Left renal pelvis (tissue), 4 donors: ENCODE measurements around the gene DENND2A. TPM values are rescaled to one million over a fixed set of nuclear protein-coding genes. Genes with fewer than 3 reads are reported as not detected.
A peak's percentile ranks its signal among the peaks of the same experiment; 100 is the strongest.
"Not testable (repeated sequence)": the region's sequence is repeated elsewhere in the genome, so short reads cannot be mapped to it uniquely, and the experiment has no call there.

Source experiments
- DNase-seq, 4 donors: peaks; one replicate each; pipeline ENCODE4 v3.0.0-alpha.2; 2013; ENCODE audit warnings: low read depth in 4 of 4, low spot score in 3 of 4
- polyA plus RNA-seq, 4 donors: library from polyadenylated mRNA; unstranded; fragments of 120-200 nt; gene quantifications; one replicate each; pipeline ENCODE4 v1.2.1, GENCODE V29; 2013; ENCODE audit not compliant: insufficient read length in 4 of 4

Gene DENND2A
- polyA plus RNA-seq, 4 donors = 34.7 to 43.3 (median 40.2) TPM

GRCh38 chr7:140674899-140675701 lies 34.5 kb upstream of the DENND2A start:
- DNase-seq = no peak

- DNase-seq = no peak
Measured at GRCh38 chr7:140674356-140674800, 33.8 kb upstream of the DENND2A start.

- DNase-seq = no peak
Measured at GRCh38 chr7:140673774-140674155, 33.2 kb upstream of the DENND2A start.

- peak in 2 of 4 donors; percentile 24 to 36 for DNase-seq
Measured at GRCh38 chr7:140673063-140673773, 32.6 kb upstream of the DENND2A start.

- no peak for DNase-seq
Measured at GRCh38 chr7:140672382-140673062, 31.9 kb upstream of the DENND2A start, which contains the start of gene ADCK2. Gene ADCK2 (plus strand): TSS chr7:140672945. CDS start chr7:140673331, 386 bp downstream.

- DNase-seq = no peak
Measured at GRCh38 chr7:140671966-140672365, 31.4 kb upstream of the DENND2A start.

- no peak for DNase-seq
Measured at GRCh38 chr7:140670343-140670935, 29.8 kb upstream of the DENND2A start.

GRCh38 chr7:140669862-140670261 lies 29.2 kb upstream of the DENND2A start:
- not testable (repeated sequence) for DNase-seq

- no peak for DNase-seq
Measured at GRCh38 chr7:140669352-140669751, 28.7 kb upstream of the DENND2A start.

- no peak for DNase-seq
Measured at GRCh38 chr7:140668641-140669040, 28.0 kb upstream of the DENND2A start.

GRCh38 chr7:140667476-140667875 lies 26.9 kb upstream of the DENND2A start:
- no peak for DNase-seq

- DNase-seq = not testable (repeated sequence)
Measured at GRCh38 chr7:140662938-140663337, 22.3 kb upstream of the DENND2A start.

GRCh38 chr7:140661124-140661523 lies 20.5 kb upstream of the DENND2A start:
- DNase-seq = no peak

GRCh38 chr7:140659856-140660255 lies 19.2 kb upstream of the DENND2A start:
- no peak for DNase-seq

- no peak for DNase-seq
Measured at GRCh38 chr7:140657891-140658290, 17.3 kb upstream of the DENND2A start.

GRCh38 chr7:140656548-140657515 lies 16.2 kb upstream of the DENND2A start:
- peak in 1 of 4 donors; percentile 38 for DNase-seq

- no peak for DNase-seq
Measured at GRCh38 chr7:140655511-140656408, 15.1 kb upstream of the DENND2A start.

GRCh38 chr7:140654661-140655060 lies 14.0 kb upstream of the DENND2A start:
- DNase-seq = no peak

GRCh38 chr7:140654109-140654387 lies 13.4 kb upstream of the DENND2A start:
- DNase-seq = no peak
